Vagina (tissue), 2 donors: ENCODE results near the gene PSD2.

Experiments
- POLR2AphosphoS5 ChIP-seq, 2 donors: sonication (generic); formaldehyde crosslinking; IDR thresholded peaks; one replicate each; pipeline ENCODE4 v1.9.0; 2017; ENCODE audit warnings: antibody characterized with exemption in 2 of 2, mild to moderate bottlenecking in 2 of 2, low read depth in 1 of 2; ENCODE audit not compliant: insufficient read depth in 1 of 2
- TF ChIP-seq, protein P1 (sequence below), 3 experiments: fragments of 450-650 bp in 2 of 3; fragments of 200-600 bp in 1 of 3; sonication (generic) in 1 of 3; IDR thresholded peaks; one replicate each; pipeline ENCODE4 v1.5.1; 2017 to 2019; ENCODE audit warnings: antibody characterized with exemption in 3 of 3, mild to moderate bottlenecking in 2 of 3, moderate library complexity in 2 of 3

DNA sequence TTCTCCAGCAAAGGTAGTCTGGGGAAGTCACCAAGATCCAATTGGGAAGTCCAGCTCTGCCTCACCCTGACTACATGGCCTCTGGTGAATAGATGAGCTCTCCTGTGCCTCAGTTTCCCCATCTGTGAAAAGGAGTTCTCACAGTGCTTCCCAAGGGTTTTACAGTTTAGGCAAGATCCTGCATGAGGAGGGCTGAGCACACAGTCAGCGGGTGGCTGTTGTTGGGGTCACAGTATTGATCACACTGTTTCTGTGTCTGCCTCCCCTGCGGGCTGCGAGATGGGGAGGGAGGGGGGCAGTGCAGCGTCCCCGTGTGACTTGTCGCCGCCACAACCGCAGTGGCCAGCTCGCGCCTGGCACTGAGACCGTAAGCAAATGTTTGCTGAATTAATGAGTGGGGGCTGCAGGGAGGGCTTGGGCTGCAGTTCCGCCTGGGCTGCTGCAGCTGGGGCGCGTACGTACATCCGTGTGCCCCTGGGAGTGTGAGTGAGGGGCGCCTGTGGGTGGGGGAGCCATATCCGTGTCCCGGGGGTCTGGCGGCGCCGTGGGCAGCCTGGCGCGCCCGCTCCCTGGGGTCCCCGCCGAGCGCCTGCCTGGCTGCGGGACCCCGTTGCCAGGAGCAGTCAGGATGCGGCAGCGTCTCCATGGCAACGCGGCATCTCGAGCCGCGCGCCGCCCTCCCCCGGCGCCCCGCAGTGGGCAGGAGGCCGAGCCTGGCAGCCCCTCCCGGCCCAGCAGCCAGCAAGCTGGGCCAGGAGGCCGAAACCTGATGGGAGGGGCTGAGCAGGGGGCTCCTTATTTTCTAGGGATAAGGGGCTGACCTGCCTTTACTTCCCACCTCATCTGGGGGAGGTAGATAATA lies 31.4 kb upstream of the PSD2 start:
- TF ChIP-seq, protein P1, sequence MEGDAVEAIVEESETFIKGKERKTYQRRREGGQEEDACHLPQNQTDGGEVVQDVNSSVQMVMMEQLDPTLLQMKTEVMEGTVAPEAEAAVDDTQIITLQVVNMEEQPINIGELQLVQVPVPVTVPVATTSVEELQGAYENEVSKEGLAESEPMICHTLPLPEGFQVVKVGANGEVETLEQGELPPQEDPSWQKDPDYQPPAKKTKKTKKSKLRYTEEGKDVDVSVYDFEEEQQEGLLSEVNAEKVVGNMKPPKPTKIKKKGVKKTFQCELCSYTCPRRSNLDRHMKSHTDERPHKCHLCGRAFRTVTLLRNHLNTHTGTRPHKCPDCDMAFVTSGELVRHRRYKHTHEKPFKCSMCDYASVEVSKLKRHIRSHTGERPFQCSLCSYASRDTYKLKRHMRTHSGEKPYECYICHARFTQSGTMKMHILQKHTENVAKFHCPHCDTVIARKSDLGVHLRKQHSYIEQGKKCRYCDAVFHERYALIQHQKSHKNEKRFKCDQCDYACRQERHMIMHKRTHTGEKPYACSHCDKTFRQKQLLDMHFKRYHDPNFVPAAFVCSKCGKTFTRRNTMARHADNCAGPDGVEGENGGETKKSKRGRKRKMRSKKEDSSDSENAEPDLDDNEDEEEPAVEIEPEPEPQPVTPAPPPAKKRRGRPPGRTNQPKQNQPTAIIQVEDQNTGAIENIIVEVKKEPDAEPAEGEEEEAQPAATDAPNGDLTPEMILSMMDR (IDR thresholded peaks at IDR 0.05) = no peak
- TF ChIP-seq POLR2AphosphoS5 (IDR thresholded peaks at IDR 0.05; ENCODE audit: insufficient read depth in 1 of 2, low read depth in 1 of 2) = no peak
